Right lobe of liver (tissue), 4 donors: Measurements from ENCODE around the gene TLCD3B.
A peak's percentile ranks its signal among the peaks of the same experiment; 100 is the strongest.

Experiments used
- POLR2A ChIP-seq: fragments of 450-650 bp; IDR thresholded peaks from one replicate; pipeline ENCODE4 v1.6.1; 2017; ENCODE audit warnings: antibody characterized with exemption, mild to moderate bottlenecking
- TF ChIP-seq, protein P1 (sequence below), 4 donors: fragments of 200-600 bp in 3 of 4; fragments of 450-650 bp in 1 of 4; IDR thresholded peaks; one replicate each; pipeline versions ENCODE4 v1.5.1 to v1.8.0; 2016 to 2022; ENCODE audit warnings: antibody characterized with exemption in 4 of 4, mild to moderate bottlenecking in 2 of 4
- donor health status: DM: no; HTN: no; CAD: no.
- donor health status: DM: no; HTN: no; CAD: no.
- donor health status: DM: no; HTN: yes; CAD: no.

DNA sequence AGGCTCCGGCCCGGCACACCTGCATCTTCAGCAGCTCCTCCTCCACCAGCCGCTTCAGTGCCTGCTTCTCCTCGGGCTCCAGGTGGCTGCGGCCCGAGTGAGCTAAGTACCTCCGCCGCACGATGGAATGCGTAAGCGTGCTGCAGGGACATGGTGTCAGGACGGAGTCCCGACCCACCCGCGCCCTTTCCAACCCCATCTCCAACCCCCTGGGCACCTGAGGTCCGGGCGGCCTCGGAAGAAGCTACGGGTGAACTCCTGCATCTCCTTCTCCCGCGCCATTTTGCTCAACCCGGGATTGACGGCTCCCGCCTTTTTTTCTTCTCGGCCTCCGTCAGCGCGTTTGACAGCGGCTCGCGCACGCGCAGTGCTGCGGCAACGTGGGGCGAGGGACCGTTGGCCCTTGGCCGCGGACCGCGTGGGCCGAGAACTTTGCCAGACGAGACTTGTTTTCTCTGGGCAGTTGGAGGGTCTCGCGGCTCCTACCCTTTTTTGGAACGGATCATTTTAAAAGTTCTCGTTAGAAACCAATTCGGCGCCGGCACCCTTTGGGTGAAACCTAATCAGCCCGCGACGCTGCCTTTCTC lies 35.7 kb downstream of the TLCD3B start, which contains the start of gene HIRIP3:
- TF ChIP-seq, protein P1, sequence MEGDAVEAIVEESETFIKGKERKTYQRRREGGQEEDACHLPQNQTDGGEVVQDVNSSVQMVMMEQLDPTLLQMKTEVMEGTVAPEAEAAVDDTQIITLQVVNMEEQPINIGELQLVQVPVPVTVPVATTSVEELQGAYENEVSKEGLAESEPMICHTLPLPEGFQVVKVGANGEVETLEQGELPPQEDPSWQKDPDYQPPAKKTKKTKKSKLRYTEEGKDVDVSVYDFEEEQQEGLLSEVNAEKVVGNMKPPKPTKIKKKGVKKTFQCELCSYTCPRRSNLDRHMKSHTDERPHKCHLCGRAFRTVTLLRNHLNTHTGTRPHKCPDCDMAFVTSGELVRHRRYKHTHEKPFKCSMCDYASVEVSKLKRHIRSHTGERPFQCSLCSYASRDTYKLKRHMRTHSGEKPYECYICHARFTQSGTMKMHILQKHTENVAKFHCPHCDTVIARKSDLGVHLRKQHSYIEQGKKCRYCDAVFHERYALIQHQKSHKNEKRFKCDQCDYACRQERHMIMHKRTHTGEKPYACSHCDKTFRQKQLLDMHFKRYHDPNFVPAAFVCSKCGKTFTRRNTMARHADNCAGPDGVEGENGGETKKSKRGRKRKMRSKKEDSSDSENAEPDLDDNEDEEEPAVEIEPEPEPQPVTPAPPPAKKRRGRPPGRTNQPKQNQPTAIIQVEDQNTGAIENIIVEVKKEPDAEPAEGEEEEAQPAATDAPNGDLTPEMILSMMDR (IDR thresholded peaks at IDR 0.05): no peak
- peak; percentile 37 for TF ChIP-seq POLR2A
